AG08395 (cell line): ENCODE measurements around the gene OR51B4.
"Not testable (repeated sequence)": the region's sequence is repeated elsewhere in the genome, so short reads cannot be mapped to it uniquely, and the experiment has no call there.

Experiments
- DNase-seq: peaks from one replicate; pipeline ENCODE4 v3.0.0; 2012; ENCODE audit warnings: mixed read lengths, low spot score

The OR51B4 gene

GRCh38 chr11:5272395-5273017, 29.2 kb downstream of the OR51B4 start:
- DNase-seq, result no peak

DNA sequence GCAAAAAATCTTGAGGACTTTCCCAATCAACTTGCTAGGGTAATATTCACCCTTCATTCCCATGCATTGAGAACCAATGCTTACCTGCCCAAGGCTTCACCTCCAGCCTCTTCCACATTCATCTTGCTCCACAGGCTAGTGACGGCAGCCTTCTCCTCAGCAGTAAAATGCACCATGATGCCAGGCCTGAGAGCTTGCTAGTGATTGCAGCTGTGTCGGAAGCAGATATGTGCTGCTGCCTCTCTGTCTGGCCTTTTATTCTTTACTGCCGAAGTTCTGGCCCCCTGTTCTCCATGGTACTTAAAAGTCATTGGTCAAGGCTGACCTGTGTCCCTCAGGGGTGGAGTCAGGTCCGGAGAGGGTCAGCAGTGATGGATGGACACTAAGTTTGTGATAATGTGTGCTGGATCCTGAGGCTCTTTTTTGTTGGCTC, 32.0 kb downstream of the OR51B4 start, which contains the start of gene HBE1:
Gene HBE1, minus strand, starts transcription at position 231 of the 433 bp plus-strand sequence. Its CDS starts 55 bp downstream, at position 176.
- DNase-seq, result no peak

DNA sequence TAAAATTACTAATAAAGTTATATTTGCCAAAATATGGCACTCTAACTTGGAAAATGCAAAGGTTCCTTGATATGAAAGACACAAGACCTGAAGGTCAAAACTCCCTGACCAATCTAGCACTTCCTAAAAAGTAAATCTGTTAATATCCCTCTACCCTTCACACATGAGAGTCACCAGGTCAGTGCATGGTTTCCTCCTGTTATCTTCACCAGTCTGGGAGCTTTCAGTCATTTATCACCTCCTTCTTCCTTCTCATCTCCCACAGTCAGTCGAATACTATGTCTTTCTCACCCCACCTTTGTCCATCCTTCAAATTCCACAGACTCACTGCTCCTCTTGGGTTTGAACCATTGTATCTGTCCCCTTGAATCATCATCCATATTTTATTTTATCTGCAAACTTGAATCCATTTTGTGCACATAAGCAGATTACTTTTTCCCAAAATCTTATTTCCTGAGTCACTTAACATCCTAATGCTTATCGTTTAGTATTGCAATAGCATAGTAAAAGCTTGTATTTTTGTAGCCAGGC, 34.6 kb downstream of the OR51B4 start:
- no peak for DNase-seq

GRCh38 chr11:5266609-5267008, 35.1 kb downstream of the OR51B4 start:
- DNase-seq, result no peak

DNA sequence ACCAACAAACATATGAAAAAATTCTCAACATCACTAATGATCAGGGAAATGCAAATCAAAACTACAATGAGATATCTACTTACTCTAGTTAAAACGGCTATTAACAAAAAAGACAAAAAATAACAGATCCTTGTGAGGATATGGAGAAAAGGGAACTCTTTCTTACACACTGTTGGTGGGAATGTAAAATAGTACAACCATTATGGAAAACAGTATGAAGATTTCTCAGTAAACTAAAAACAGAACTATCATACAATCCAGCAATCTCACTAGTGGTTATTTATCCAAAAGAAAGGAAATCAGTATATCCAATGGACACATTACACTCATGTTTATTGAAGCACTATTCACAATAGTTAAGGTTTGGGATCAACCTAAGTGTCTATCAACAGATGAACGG, 35.9 kb downstream of the OR51B4 start:
- no peak for DNase-seq

- no peak for DNase-seq
These were observed 43.0 kb downstream of the OR51B4 start for GRCh38 chr11:5258543-5259262.

DNA sequence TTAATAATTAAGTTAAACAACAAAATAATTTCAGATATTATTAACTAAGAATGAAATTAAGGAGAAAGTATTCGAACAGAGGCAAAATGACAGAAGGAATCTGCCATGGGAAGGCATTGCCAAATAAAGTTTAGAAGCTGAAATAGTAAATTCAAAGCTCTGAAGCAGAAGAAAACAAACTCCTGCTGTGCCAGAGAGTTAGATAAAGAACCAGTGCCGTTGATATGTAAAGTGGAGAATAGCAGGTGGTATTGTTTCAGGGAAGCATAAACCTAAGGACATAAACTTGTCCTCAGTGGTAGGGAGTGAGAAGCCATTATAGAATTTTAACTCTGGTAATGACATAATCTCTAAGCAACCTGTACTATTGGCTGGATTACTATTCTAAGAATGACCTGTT, 44.5 kb downstream of the OR51B4 start:
- DNase-seq, result no peak

- not testable (repeated sequence) for DNase-seq
These were observed 46.9 kb downstream of the OR51B4 start, which contains the start of gene HBG2 for GRCh38 chr11:5254646-5255413. HBG2 (minus strand) TSS chr11:5254781; CDS start chr11:5254728, 53 bp downstream.

GRCh38 chr11:5254023-5254422, 47.7 kb downstream of the OR51B4 start:
- not testable (repeated sequence) for DNase-seq

- not testable (repeated sequence) for DNase-seq
These were observed 48.3 kb downstream of the OR51B4 start for GRCh38 chr11:5253440-5253839.

GRCh38 chr11:5252919-5253265, 48.9 kb downstream of the OR51B4 start:
- no peak for DNase-seq

DNA sequence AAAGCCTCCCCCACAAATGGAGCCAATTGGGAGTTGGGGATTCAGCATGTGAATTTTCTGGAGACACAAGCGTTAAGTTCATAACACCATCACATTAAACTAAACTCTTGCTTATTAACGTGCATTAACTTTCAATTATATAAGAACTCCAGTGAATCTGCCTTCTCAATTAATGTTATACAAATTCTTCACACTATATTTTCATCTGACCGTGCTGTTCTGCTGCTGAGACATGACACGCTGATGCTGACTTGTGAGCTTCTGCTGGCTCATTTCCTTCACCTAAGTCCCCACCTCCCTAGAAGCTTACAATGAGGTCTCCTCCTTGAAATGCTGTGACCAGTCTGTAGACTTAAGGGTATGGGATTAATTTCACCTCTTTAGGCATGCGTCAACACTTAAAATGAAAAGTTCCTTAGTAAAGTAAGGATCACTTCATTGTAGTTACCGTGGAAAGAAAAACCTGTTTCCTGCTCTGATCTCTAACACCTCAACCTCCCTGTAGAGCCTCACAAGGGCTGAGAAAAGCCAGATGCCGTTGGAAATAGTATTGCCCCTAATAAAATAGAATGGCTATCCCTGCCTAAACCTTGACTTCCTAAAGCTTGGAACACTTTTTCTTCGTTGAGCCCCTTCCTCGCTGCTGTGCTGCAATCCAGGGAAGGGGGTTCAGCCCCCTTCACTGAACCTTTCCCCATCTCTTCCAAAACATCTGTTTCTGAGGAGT, 49.4 kb downstream of the OR51B4 start:
- DNase-seq, result no peak

DNA sequence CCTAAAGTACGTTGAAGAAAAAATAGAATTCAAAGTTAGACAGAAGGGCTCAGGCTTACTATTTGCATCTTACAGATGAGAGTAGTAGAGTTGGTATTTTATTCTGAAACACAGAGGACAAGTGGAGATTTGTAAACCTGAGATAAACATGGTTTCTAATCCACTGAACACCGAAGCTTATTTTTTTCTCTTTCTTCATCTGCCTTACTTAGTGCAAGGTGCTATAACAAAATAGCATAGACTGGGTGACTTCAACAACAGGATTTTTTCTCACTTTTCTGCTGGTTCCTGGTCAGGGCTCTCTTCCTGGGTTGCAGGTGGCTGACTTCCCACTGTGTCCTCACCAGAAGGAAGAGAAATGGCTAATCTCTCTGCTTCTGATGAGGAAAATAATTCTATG, 50.0 kb downstream of the OR51B4 start:
- no peak for DNase-seq
